Hepatocyte (in vitro differentiated cells): ENCODE measurements around the gene CDK15.

Experiments used
- EZH2 ChIP-seq: fragments of 200-600 bp; sonication (generic); IDR thresholded peaks from 2 replicates; pipeline ENCODE4 v1.6.1; 2016; ENCODE audit warnings: antibody characterized with exemption, mild to moderate bottlenecking, borderline replicate concordance
- EZH2phosphoT487 ChIP-seq: fragments of 200-600 bp; sonication (generic); IDR thresholded peaks from one replicate; pipeline ENCODE4 v1.6.1; 2018; ENCODE audit warnings: antibody characterized with exemption, mild to moderate bottlenecking, low read depth, moderate library complexity; ENCODE audit not compliant: unreplicated experiment, severe bottlenecking
- TF ChIP-seq, protein P1 (sequence below): fragments of 200-600 bp; sonication (generic); IDR thresholded peaks from 2 replicates; pipeline ENCODE4 v1.5.1; 2016; ENCODE audit warnings: antibody characterized with exemption, mild to moderate bottlenecking; ENCODE audit not compliant: poor library complexity

DNA sequence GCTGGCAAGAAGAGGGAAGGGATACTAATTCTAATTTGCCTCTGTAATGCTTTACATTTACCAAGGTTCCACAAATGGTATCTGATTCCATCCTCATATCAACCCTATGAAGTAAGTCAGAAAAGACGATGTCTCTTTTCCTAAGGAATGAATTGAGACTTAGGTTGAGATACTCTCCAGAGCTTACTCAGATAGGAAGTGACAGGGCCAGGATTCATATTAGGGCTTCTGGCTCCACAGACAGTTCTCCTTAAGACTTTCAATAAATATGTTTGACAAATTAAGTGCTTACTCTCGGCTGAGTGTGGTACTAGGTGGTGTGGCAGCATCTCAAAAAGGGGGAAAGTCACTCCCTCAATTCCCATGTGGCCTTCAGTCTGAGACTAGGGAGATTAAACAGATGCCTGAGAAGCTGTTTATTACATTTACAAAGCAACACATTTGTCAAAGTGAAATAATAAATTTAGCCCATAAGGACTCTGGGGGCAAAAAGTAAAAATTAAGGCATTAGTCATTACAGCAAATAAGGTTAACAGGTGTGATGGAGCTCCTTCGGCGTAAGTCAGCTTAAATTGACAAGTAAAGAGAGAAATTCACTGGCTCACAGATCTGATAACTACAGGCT is 14.2 kb downstream of the CDK15 start:
- TF ChIP-seq EZH2 (no peak), EZH2phosphoT487 (no peak)
- TF ChIP-seq, protein P1, sequence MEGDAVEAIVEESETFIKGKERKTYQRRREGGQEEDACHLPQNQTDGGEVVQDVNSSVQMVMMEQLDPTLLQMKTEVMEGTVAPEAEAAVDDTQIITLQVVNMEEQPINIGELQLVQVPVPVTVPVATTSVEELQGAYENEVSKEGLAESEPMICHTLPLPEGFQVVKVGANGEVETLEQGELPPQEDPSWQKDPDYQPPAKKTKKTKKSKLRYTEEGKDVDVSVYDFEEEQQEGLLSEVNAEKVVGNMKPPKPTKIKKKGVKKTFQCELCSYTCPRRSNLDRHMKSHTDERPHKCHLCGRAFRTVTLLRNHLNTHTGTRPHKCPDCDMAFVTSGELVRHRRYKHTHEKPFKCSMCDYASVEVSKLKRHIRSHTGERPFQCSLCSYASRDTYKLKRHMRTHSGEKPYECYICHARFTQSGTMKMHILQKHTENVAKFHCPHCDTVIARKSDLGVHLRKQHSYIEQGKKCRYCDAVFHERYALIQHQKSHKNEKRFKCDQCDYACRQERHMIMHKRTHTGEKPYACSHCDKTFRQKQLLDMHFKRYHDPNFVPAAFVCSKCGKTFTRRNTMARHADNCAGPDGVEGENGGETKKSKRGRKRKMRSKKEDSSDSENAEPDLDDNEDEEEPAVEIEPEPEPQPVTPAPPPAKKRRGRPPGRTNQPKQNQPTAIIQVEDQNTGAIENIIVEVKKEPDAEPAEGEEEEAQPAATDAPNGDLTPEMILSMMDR: no peak
